Chondrocyte (in vitro differentiated cells): Measurements from ENCODE around the gene ITPR2. TPM values are rescaled to one million over a fixed set of nuclear protein-coding genes. Genes with fewer than 3 reads are reported as not detected.
"Not testable (repeated sequence)": the region's sequence is repeated elsewhere in the genome, so short reads cannot be mapped to it uniquely, and the experiment has no call there.

Experiments
- DNase-seq: peaks from one replicate; pipeline ENCODE4 v3.0.0; 2021; ENCODE audit warnings: mixed read lengths, low spot score
- H3K27ac Mint-ChIP-seq: one replicate; pipeline ENCODE4 v1.8.0; 2021; ENCODE audit warnings: mild to moderate bottlenecking, moderate library complexity, mixed read lengths; ENCODE audit not compliant: unreplicated experiment
- H3K27me3 Mint-ChIP-seq: 2 replicates; pipeline ENCODE4 v1.8.0; 2021; ENCODE audit warnings: low read depth, mixed read lengths
- H3K36me3 Mint-ChIP-seq: 2 replicates; pipeline ENCODE4 v1.8.0; 2021; ENCODE audit warnings: low read depth, mixed read lengths
- H3K4me1 Mint-ChIP-seq: 2 replicates; pipeline ENCODE4 v1.8.0; 2021; ENCODE audit warnings: low read depth, mild to moderate bottlenecking, mixed read lengths
- H3K4me3 Mint-ChIP-seq: one replicate; pipeline ENCODE4 v1.8.0; 2021; ENCODE audit warnings: mild to moderate bottlenecking, moderate library complexity, mixed read lengths; ENCODE audit not compliant: unreplicated experiment
- H3K9me3 Mint-ChIP-seq: 2 replicates; pipeline ENCODE4 v1.8.0; 2021; ENCODE audit warnings: low read depth, mixed read lengths
- total RNA-seq: library from RNA; stranded (reverse); gene quantifications from 3 replicates; pipeline ENCODE4 v1.2.1, GENCODE V29; 2021
- TF ChIP-seq, protein P1 (sequence below): fragments of 200-600 bp; sonication (generic); IDR thresholded peaks from 2 replicates; pipeline ENCODE4 v1.5.0; 2021; ENCODE audit warnings: antibody characterized with exemption, mild to moderate bottlenecking, moderate library complexity

ITPR2 gene
- total RNA-seq, 1 donor from 2014 or later, result 18.7 TPM

DNA sequence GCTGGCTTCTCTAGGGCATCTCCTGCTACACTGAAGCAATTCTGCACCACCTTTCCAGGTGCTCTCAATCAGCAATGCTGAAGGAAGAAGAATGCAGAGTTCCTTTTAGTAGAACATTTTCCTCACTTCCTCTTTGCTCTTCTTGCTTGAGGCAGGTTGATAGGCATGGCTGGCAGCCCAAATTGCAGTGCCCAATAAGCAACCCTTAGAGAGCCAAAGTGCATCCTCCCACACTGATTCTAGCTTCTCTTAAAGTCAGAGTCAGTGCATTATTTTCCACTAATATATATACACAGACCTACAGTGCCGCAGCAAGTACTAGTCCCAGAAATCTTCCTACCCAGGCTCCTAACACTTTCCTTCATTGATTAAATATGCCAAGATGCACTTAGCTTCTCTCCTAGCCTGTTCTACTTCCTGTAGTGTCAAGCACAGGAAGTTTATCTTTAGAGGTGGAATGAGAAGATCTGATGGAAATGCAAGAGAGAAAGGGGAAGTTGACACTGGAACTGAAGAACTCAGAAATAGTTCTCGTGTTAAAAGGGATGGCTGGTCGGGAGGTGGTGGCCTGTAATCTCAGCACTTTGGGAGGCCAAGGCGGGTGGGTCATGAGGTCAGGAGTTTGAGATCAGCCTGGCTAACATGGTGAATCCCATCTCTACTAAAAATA is 504.9 kb downstream of the ITPR2 start:
- TF ChIP-seq, protein P1, sequence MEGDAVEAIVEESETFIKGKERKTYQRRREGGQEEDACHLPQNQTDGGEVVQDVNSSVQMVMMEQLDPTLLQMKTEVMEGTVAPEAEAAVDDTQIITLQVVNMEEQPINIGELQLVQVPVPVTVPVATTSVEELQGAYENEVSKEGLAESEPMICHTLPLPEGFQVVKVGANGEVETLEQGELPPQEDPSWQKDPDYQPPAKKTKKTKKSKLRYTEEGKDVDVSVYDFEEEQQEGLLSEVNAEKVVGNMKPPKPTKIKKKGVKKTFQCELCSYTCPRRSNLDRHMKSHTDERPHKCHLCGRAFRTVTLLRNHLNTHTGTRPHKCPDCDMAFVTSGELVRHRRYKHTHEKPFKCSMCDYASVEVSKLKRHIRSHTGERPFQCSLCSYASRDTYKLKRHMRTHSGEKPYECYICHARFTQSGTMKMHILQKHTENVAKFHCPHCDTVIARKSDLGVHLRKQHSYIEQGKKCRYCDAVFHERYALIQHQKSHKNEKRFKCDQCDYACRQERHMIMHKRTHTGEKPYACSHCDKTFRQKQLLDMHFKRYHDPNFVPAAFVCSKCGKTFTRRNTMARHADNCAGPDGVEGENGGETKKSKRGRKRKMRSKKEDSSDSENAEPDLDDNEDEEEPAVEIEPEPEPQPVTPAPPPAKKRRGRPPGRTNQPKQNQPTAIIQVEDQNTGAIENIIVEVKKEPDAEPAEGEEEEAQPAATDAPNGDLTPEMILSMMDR, result no peak
- DNase-seq, result no peak
- no peak overlapping the region for H3K4me3 Mint-ChIP-seq
- peaks cover 2% of the 10 kb centered on the region for H3K9me3 Mint-ChIP-seq
- peaks cover 3% of the 10 kb centered on the region for H3K4me1 Mint-ChIP-seq
- H3K27ac Mint-ChIP-seq, result no peak overlapping the region
- H3K36me3 Mint-ChIP-seq, result peaks cover 2% of the 10 kb centered on the region
- no peaks in the 10 kb centered on the region for H3K27me3 Mint-ChIP-seq

DNA sequence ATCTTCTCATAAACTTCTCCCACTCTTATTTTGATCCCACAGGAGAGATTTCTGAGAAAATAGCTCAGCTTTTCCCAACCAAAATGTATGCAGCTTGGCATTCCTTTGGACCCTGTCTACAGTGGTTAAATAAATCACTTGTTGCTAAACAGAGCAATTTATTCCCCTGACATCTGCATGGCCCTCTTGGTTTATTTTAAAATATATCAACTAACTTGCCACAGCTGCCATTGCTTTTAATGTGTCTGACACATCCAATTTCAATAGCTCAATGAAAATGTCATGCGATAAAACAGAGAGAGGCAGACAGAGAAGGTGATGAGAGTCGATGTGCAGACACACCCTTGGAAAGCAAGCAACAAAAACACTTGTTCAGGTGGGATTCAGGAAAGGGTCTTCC is 509.3 kb downstream of the ITPR2 start:
- Mint-ChIP-seq H3K4me1 (peaks cover 12% of the 10 kb centered on the region), H3K27ac (no peak overlapping the region), H3K27me3 (no peaks in the 10 kb centered on the region), H3K9me3 (no peaks in the 10 kb centered on the region), H3K36me3 (no peaks in the 10 kb centered on the region), H3K4me3 (no peak overlapping the region)
- TF ChIP-seq, protein P1, result no peak
- DNase-seq, result no peak

DNA sequence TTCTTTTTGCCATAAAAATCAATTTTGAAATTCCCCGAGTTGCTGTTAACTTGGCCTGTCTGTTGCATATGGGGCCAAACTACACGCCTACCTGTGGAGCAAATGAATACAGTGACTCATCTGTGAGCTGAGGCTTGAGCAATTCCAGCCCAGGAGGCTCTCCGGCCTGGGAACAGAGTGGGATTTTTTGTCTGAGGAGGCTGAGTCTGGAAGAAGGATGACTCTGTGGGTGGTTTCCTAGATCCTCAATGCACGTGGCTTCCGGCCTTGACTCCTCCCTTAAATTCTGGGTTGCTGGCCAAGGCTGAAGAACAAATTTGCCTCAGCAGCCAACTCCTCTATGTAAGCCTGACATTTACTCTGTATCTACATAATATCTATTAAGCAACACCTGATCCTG is 513.5 kb downstream of the ITPR2 start:
- Mint-ChIP-seq H3K36me3 (peaks cover 6% of the 10 kb centered on the region), H3K27ac (peak overlapping the region; percentile 62), H3K4me3 (no peak overlapping the region), H3K4me1 (peaks cover 21% of the 10 kb centered on the region), H3K27me3 (no peaks in the 10 kb centered on the region), H3K9me3 (peaks cover 6% of the 10 kb centered on the region)
- TF ChIP-seq, protein P1, result no peak
- no peak for DNase-seq

DNA sequence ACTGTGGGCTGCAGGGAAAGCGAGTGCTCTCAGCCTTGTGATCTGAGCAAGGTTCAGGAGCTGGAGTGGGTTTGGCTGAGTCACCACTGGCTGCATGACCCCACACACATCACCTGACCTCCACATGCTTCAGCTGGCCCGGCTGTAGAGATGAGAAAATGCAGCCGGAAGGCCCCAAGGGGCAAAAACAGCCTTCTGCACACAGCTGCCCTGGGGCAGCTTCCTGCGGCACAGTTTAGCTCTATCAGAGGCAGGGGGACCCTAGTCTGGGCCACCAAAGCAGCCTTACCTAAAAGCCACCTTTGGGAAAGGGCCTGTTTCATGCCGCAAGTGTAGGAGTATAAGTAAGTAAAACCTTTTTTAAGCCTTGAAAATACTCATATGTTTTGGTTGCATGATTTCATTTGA is 514.3 kb downstream of the ITPR2 start:
- no peaks in the 10 kb centered on the region for H3K27me3 Mint-ChIP-seq
- no peak for DNase-seq
- H3K4me3 Mint-ChIP-seq, result no peak overlapping the region
- peaks cover 6% of the 10 kb centered on the region for H3K9me3 Mint-ChIP-seq
- H3K4me1 Mint-ChIP-seq, result peaks cover 21% of the 10 kb centered on the region
- peaks cover 9% of the 10 kb centered on the region for H3K36me3 Mint-ChIP-seq
- peak overlapping the region; percentile 88 for H3K27ac Mint-ChIP-seq
- TF ChIP-seq, protein P1, result no peak

DNA sequence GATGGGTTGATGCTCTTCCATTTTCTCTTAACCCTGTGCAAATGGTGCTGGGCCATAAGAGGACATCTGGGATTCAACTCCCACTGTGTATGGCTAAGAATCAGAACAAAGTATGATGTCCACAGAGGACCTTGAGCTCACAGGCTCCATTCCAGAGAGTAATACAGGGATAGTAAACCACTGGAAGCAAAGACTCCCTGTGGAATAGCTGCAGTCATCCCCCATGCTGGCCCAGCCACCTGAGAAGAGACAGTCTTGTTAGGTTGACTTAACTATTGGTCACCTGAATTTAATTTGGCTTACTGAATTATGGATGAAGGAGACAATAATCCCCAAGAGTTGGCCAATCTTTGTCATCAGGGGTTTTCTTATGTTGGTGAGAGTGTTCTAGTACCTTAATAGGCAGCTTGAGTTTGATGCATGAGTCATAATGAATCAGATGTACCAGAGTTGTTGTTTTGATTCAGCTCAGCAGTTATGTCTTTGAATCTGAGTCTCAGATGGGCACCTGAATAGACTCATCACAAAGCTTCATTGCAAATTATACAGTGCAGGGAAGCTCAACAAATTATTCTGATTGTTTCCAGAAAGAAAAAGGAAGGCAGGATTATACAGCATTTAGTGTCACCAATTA is 514.9 kb downstream of the ITPR2 start:
- peaks cover 15% of the 10 kb centered on the region for H3K36me3 Mint-ChIP-seq
- peaks cover 21% of the 10 kb centered on the region for H3K4me1 Mint-ChIP-seq
- H3K9me3 Mint-ChIP-seq, result peaks cover 12% of the 10 kb centered on the region
- H3K27ac Mint-ChIP-seq, result peak overlapping the region; percentile 88
- no peak for DNase-seq
- H3K4me3 Mint-ChIP-seq, result no peak overlapping the region
- no peaks in the 10 kb centered on the region for H3K27me3 Mint-ChIP-seq
- TF ChIP-seq, protein P1, result no peak

DNA sequence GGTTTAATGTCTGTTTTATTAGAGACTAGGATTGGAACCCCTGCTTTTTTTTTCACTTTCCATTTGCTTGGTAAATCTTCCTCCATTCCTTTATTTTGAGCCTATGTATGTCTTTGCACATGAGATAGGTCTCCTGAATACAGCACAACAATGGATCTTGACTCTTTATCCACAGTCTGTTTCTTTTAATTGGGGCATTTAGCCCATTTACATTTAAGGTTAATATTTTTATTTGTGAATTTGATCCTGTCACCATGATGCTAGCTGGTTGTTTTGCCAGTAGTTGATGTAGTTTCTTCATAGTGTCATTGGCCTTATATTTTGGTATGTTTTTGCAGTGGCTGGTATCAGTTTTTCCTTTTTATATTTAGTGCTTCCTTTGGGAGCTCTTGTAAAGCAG is 518.9 kb downstream of the ITPR2 start:
- not testable (repeated sequence) for H3K27ac Mint-ChIP-seq, DNase-seq, H3K4me3 Mint-ChIP-seq, H3K27me3 Mint-ChIP-seq
- peaks cover 36% of the 10 kb centered on the region for H3K9me3 Mint-ChIP-seq
- peaks cover 20% of the 10 kb centered on the region for H3K36me3 Mint-ChIP-seq
- H3K4me1 Mint-ChIP-seq, result peaks cover 13% of the 10 kb centered on the region

DNA sequence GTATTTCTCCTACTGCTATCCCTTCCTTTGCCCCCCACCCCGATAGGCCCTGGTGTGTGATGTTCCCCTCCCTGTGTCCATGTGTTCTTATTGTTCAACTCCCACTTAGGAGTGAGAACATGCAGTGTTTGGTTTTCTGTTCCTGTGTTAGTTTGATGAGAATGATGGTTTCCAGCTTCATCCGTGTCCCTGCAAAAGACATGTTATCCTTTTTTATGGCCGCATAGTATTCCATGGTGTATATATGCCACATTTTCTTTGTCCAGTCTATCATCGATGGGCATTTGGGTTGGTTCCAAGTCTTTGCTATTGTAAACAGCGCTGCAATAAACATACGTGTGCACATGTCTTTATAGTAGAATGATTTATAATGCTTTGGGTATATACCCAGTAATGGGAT is 522.5 kb downstream of the ITPR2 start:
- H3K36me3 Mint-ChIP-seq, result peaks cover 19% of the 10 kb centered on the region
- peaks cover 47% of the 10 kb centered on the region for H3K9me3 Mint-ChIP-seq
- H3K27ac Mint-ChIP-seq, H3K4me1 Mint-ChIP-seq, DNase-seq, H3K27me3 Mint-ChIP-seq, H3K4me3 Mint-ChIP-seq: not testable (repeated sequence)
